ENCODE data around the gene HMOX2.

The HMOX2 gene

DNA sequence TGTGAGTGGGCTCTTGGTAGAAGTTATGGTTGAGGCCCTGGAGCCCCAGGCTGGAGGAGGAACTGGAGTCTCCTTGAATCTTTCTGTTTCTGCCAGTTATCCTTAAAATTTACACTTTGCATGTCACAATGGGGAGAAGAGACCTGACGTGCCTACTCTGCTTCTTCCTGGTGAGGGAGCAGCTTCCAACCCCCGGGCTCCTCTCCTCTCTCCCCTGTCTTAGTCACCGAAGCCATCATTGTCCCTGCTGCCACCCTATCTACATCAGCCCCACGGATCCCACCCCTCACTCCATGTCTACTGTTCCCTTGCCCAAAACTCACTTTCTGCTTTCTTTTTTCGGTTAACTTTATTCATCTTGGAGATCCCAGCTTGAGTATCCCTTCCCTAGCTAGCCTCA lies 32.9 kb upstream of the HMOX2 start:
- TF ChIP-seq RAD21 (IDR thresholded peaks at IDR 0.05; ENCODE audit: low read depth): no peak
- TF ChIP-seq, protein P1, sequence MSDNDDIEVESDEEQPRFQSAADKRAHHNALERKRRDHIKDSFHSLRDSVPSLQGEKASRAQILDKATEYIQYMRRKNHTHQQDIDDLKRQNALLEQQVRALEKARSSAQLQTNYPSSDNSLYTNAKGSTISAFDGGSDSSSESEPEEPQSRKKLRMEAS (IDR thresholded peaks at IDR 0.05): no peak

DNA sequence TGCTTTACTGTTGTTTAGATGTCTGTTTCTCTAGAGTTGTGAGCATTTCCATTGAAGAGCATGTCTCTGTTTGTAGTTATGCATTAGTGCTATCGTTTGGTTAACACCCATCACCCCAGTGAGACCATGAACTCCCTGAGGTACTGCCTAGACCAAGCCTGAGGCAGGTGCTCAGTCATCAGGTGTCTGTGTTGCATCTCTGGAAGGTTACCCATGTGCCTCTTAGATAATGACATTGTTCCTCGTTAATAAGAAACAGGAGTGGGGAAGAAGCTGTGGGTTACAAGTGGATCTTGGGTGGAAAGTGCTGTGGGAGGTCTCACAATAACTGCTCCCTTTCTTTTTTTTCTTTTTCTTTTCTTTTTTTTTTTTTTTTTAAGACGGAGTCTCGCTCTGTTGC lies 32.2 kb upstream of the HMOX2 start:
- TF ChIP-seq TEAD4 (IDR thresholded peaks at IDR 0.05): no peak
- TF ChIP-seq, protein P1 (IDR thresholded peaks at IDR 0.05): no peak
- TF ChIP-seq EGR1 (IDR thresholded peaks at IDR 0.05): no peak
- no peak for TF ChIP-seq CREB1 (IDR thresholded peaks at IDR 0.05; ENCODE audit: low read depth)
- no peak for TF ChIP-seq RAD21 (IDR thresholded peaks at IDR 0.05; ENCODE audit: low read depth)
- no peak for TF ChIP-seq ZBTB7A (IDR thresholded peaks at IDR 0.05; ENCODE audit: low read depth)
- TF ChIP-seq FOXM1 (IDR thresholded peaks at IDR 0.05; ENCODE audit: borderline replicate concordance, low read depth): no peak
- TF ChIP-seq NFIC (IDR thresholded peaks at IDR 0.05): no peak
- no peak for TF ChIP-seq TCF12 (IDR thresholded peaks at IDR 0.05; ENCODE audit: low read depth)
- TF ChIP-seq YY1 (IDR thresholded peaks at IDR 0.05; ENCODE audit: low read depth): no peak
- TF ChIP-seq EP300 (IDR thresholded peaks at IDR 0.05; ENCODE audit: borderline replicate concordance): no peak

DNA sequence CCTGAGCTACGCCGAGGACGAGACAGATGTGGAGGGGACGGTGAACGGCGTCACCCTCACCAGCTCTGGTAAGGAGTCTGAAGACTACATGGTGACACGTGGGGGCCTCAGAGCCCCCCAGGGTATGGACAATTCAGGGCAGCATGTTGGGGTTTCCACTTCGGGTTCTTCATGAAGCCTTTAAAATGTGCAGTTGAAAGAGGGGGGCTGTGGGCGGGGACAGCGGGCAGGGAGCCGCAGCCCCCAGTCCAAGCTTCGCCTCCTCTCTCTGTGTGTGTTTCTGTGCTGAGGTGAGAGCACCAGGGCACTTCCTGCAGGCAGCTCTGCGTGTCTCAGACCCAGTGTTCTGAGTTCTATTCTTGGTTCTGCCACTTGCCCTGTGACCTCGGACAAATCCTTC lies 25.8 kb upstream of the HMOX2 start:
- TF ChIP-seq, protein P1 (IDR thresholded peaks at IDR 0.05): no peak
- TF ChIP-seq YY1 (IDR thresholded peaks at IDR 0.05; ENCODE audit: low read depth) (no peak), CREB1 (IDR thresholded peaks at IDR 0.05; ENCODE audit: low read depth) (no peak), NFIC (IDR thresholded peaks at IDR 0.05) (no peak), RAD21 (IDR thresholded peaks at IDR 0.05; ENCODE audit: low read depth) (no peak), CEBPB (IDR thresholded peaks at IDR 0.05) (no peak), ZBTB7A (IDR thresholded peaks at IDR 0.05; ENCODE audit: low read depth) (no peak), EP300 (IDR thresholded peaks at IDR 0.05; ENCODE audit: borderline replicate concordance) (no peak), TAF1 (IDR thresholded peaks at IDR 0.05; ENCODE audit: low read depth) (no peak), TCF12 (IDR thresholded peaks at IDR 0.05; ENCODE audit: low read depth) (no peak), TEAD4 (IDR thresholded peaks at IDR 0.05) (no peak), FOXM1 (IDR thresholded peaks at IDR 0.05; ENCODE audit: borderline replicate concordance, low read depth) (no peak)
- TF ChIP-seq, protein P2, sequence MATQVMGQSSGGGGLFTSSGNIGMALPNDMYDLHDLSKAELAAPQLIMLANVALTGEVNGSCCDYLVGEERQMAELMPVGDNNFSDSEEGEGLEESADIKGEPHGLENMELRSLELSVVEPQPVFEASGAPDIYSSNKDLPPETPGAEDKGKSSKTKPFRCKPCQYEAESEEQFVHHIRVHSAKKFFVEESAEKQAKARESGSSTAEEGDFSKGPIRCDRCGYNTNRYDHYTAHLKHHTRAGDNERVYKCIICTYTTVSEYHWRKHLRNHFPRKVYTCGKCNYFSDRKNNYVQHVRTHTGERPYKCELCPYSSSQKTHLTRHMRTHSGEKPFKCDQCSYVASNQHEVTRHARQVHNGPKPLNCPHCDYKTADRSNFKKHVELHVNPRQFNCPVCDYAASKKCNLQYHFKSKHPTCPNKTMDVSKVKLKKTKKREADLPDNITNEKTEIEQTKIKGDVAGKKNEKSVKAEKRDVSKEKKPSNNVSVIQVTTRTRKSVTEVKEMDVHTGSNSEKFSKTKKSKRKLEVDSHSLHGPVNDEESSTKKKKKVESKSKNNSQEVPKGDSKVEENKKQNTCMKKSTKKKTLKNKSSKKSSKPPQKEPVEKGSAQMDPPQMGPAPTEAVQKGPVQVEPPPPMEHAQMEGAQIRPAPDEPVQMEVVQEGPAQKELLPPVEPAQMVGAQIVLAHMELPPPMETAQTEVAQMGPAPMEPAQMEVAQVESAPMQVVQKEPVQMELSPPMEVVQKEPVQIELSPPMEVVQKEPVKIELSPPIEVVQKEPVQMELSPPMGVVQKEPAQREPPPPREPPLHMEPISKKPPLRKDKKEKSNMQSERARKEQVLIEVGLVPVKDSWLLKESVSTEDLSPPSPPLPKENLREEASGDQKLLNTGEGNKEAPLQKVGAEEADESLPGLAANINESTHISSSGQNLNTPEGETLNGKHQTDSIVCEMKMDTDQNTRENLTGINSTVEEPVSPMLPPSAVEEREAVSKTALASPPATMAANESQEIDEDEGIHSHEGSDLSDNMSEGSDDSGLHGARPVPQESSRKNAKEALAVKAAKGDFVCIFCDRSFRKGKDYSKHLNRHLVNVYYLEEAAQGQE (IDR thresholded peaks at IDR 0.05; ENCODE audit: low read depth): no peak
- TF ChIP-seq, protein P3, sequence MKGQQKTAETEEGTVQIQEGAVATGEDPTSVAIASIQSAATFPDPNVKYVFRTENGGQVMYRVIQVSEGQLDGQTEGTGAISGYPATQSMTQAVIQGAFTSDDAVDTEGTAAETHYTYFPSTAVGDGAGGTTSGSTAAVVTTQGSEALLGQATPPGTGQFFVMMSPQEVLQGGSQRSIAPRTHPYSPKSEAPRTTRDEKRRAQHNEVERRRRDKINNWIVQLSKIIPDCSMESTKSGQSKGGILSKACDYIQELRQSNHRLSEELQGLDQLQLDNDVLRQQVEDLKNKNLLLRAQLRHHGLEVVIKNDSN (IDR thresholded peaks at IDR 0.05): no peak

DNA sequence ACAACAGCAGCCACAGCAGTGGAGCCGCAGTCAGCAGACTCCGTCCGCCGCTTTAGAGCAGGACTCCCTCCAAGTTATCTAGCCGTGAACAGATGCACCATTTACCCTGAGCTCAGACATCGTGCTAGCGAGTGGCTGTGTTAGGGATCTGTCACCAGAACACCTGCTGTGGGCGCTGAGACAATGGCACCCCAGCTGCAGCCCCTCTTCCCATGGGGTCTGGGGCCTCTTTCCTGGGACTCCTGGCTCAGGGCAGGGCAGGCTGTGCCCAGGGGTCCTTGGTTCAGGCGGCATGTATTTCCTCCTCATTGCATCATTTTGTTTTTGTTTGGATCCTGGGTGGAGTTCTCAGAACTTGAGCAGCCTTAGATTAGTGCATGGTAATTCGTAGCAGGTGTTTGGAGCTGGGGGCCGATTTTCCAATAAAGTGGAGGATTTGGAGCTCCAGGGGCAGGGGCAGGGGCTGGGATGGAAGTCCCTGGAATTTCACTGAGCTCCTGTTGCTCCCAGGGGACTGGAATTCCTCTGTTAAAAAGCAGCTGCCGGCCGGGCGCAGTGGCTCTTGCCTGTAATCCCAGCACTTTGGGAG lies 25.2 kb upstream of the HMOX2 start:
- TF ChIP-seq, protein P2 (IDR thresholded peaks at IDR 0.05; ENCODE audit: low read depth): no peak
- TF ChIP-seq RAD21 (IDR thresholded peaks at IDR 0.05; ENCODE audit: low read depth) (no peak), ZBTB7A (IDR thresholded peaks at IDR 0.05; ENCODE audit: low read depth) (no peak), YY1 (IDR thresholded peaks at IDR 0.05; ENCODE audit: low read depth) (no peak), FOXM1 (IDR thresholded peaks at IDR 0.05; ENCODE audit: borderline replicate concordance, low read depth) (no peak), CEBPB (IDR thresholded peaks at IDR 0.05) (no peak), TCF12 (IDR thresholded peaks at IDR 0.05; ENCODE audit: low read depth) (no peak), EGR1 (IDR thresholded peaks at IDR 0.05) (no peak), TAF1 (IDR thresholded peaks at IDR 0.05; ENCODE audit: low read depth) (no peak), CREB1 (IDR thresholded peaks at IDR 0.05; ENCODE audit: low read depth) (no peak), NFIC (IDR thresholded peaks at IDR 0.05) (no peak), TEAD4 (IDR thresholded peaks at IDR 0.05) (no peak), EP300 (IDR thresholded peaks at IDR 0.05; ENCODE audit: borderline replicate concordance) (no peak)
- TF ChIP-seq, protein P1 (IDR thresholded peaks at IDR 0.05): no peak
- TF ChIP-seq, protein P3 (IDR thresholded peaks at IDR 0.05): no peak

DNA sequence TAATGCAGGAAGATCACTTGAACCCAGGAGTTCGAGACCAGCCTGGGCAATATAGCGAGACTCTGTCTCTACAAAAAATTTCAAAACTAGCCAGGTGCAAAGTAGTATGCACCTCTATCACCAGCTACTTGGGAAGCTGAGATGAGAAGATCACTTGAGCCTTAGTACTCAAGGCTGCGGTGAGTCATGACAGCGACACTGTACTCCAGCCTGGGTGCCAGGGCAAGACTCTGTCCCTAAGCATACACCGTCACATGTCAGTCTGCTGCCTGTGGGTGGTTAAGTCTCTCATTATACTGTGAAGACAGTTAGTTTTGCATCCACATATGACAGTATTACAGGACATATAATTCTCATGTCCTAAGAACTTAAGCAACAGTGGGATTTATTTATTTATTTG lies 23.5 kb upstream of the HMOX2 start:
- TF ChIP-seq ZBTB7A (IDR thresholded peaks at IDR 0.05; ENCODE audit: low read depth): no peak
- TF ChIP-seq RAD21 (IDR thresholded peaks at IDR 0.05; ENCODE audit: low read depth): no peak
- TF ChIP-seq NFIC (IDR thresholded peaks at IDR 0.05): no peak
- TF ChIP-seq YY1 (IDR thresholded peaks at IDR 0.05; ENCODE audit: low read depth): no peak
- TF ChIP-seq FOXM1 (IDR thresholded peaks at IDR 0.05; ENCODE audit: borderline replicate concordance, low read depth): no peak
- TF ChIP-seq CREB1 (IDR thresholded peaks at IDR 0.05; ENCODE audit: low read depth): no peak
- TF ChIP-seq, protein P2 (IDR thresholded peaks at IDR 0.05; ENCODE audit: low read depth): no peak
- TF ChIP-seq CEBPB (IDR thresholded peaks at IDR 0.05): no peak
- no peak for TF ChIP-seq EP300 (IDR thresholded peaks at IDR 0.05; ENCODE audit: borderline replicate concordance)
- TF ChIP-seq, protein P1 (IDR thresholded peaks at IDR 0.05): no peak
- no peak for TF ChIP-seq TAF1 (IDR thresholded peaks at IDR 0.05; ENCODE audit: low read depth)
- no peak for TF ChIP-seq TCF12 (IDR thresholded peaks at IDR 0.05; ENCODE audit: low read depth)
- TF ChIP-seq, protein P3 (IDR thresholded peaks at IDR 0.05): no peak
- TF ChIP-seq TEAD4 (IDR thresholded peaks at IDR 0.05): no peak
- TF ChIP-seq EGR1 (IDR thresholded peaks at IDR 0.05): no peak

Measured in Ishikawa (cell line).